Cardiac muscle cell (in vitro differentiated cells and primary cell): ENCODE measurements around the gene SLC9A3. TPM values are rescaled to one million over a fixed set of nuclear protein-coding genes. Genes with fewer than 3 reads are reported as not detected.

ENCODE experiments used
- DNase-seq, 2 donors: peaks; one replicate each; pipeline versions ENCODE4 v3.0.0 to v3.0.0-alpha.2; 2010 to 2017; ENCODE audit warnings: low read depth in 1 of 2, low spot score in 1 of 2
- H3K27ac ChIP-seq: fragments of 200-600 bp; sonication (generic); 2 replicates; pipeline ENCODE4 v1.5.1; 2016
- H3K27me3 ChIP-seq: fragments of 200-600 bp; sonication (generic); 2 replicates; pipeline ENCODE4 v1.6.0; 2016; ENCODE audit warnings: control low read depth
- H3K36me3 ChIP-seq: fragments of 200-600 bp; sonication (generic); 2 replicates; pipeline ENCODE4 v1.5.1; 2016; ENCODE audit warnings: control low read depth
- H3K4me1 ChIP-seq: fragments of 200-600 bp; sonication (generic); 2 replicates; pipeline ENCODE4 v1.8.1; 2017; ENCODE audit warnings: low read depth, mild to moderate bottlenecking, mixed run types
- H3K4me3 ChIP-seq: fragments of 200-600 bp; sonication (generic); 2 replicates; pipeline ENCODE4 v1.5.1; 2016; ENCODE audit warnings: mild to moderate bottlenecking
- H3K9me3 ChIP-seq: fragments of 200-600 bp; sonication (generic); 2 replicates; pipeline ENCODE4 v1.5.1; 2017; ENCODE audit warnings: low read depth, mild to moderate bottlenecking, control low read depth
- CTCF ChIP-seq: IDR thresholded peaks from 2 replicates; pipeline ENCODE4 v1.5.1; 2012; ENCODE audit warnings: low read depth, mild to moderate bottlenecking, low read length
- polyA plus RNA-seq: library from polyadenylated mRNA; unstranded; fragments of >200 nt; fragmentation: Nextera tagmentation; extraction: Ambion mirVana; gene quantifications from 2 replicates; pipeline ENCODE4 v1.2.1, GENCODE V29; 2016
- total RNA-seq: library from RNA; depleted of rRNA; stranded (reverse); fragments of >200 nt; gene quantifications from 2 replicates; pipeline ENCODE4 v1.2.3, GENCODE V29; 2016

The SLC9A3 gene
- total and polyA plus RNA-seq, 2 experiments from 2014 or later: 4.8 to 15.3 TPM

DNA sequence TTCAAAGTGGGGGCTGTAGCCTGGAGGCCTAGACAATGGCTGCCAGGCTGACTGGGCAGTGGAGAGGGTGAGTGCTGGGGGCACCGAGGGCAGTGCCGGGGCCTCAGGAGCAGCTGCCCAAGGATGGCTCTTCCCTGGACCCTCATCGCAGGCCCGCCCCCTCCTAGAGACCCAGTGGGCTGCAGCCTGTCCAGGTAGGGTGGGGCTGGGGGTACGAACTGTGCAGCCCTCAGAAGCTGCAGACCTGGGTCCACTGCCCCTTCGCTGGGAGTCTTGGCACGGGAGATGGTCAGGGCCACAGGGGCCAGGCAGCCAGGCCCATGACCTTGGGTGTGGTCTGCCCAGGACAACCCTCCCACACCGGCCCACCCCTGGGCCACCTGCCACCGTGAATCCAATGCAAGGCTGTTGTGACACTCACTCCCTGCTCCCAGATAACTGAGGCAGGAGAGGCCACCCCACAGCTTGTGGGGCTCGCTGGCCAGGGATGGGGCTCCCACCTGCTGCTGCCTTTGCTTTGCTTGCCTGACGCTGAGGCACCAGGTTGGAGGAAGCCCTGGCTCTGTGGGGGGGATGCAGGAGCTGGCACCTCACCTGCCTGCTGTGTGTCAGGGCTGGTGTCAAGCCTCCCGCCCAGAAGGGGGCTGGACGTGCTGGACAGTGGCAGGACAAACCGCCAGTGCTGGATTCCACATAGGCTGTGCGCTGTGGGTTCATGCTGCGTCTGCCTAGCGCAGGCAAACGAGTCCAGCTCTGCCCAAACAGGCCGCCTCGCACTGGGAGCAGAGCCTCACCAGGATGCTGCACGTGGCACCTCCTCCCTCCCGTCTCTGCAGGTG lies 23.1 kb upstream of the SLC9A3 start:
- no peaks in the 10 kb centered on the region for H3K36me3 ChIP-seq
- peaks cover 17% of the 10 kb centered on the region for H3K27me3 ChIP-seq
- H3K9me3 ChIP-seq: no peaks in the 10 kb centered on the region
- no peak for DNase-seq
- H3K27ac ChIP-seq: no peak overlapping the region
- no peaks in the 10 kb centered on the region for H3K4me1 ChIP-seq
- H3K4me3 ChIP-seq: no peak overlapping the region
- TF ChIP-seq CTCF: no peak

DNA sequence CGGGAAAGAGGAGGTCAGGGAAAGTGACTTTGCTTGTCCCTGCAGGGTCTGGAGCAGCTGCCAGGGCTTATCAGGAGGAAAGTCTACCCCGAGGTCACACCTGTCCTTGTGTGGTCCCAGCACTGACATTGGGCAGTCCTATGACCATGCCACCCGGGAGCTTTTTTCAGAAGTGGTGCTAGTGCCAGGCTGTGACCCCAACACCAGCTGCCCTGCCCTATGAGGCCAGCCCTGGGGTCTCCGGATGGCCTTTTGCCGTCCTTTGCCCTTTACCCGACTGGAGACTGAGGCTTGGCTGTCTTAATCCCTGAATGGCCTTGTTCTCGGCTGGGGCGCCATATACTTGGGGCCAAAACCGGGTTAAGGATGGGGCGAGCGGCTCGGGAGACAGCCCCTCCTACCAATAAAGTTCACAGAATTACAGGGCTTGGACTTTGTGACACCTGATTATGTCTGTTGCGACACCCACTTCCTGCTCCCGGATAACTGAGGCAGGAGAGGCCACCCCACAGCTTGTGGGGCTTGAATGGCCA lies 22.2 kb upstream of the SLC9A3 start:
- Histone ChIP-seq H3K27me3 (peaks cover 9% of the 10 kb centered on the region), H3K36me3 (no peaks in the 10 kb centered on the region), H3K27ac (no peak overlapping the region), H3K9me3 (no peaks in the 10 kb centered on the region), H3K4me1 (no peaks in the 10 kb centered on the region), H3K4me3 (no peak overlapping the region)
- no peak for DNase-seq
- TF ChIP-seq CTCF: no peak

- Histone ChIP-seq H3K4me3 (no peak overlapping the region), H3K27ac (no peak overlapping the region), H3K27me3 (peaks cover 4% of the 10 kb centered on the region), H3K4me1 (no peaks in the 10 kb centered on the region), H3K36me3 (no peaks in the 10 kb centered on the region), H3K9me3 (no peaks in the 10 kb centered on the region)
- no peak for DNase-seq
- no peak for TF ChIP-seq CTCF
Measured at GRCh38 chr5:545641-546375, 21.6 kb upstream of the SLC9A3 start.

- TF ChIP-seq CTCF: no peak
- no peak overlapping the region for H3K4me3 ChIP-seq
- no peak for DNase-seq
- no peak overlapping the region for H3K27ac ChIP-seq
- no peaks in the 10 kb centered on the region for H3K27me3 ChIP-seq
- H3K4me1 ChIP-seq: no peaks in the 10 kb centered on the region
- H3K9me3 ChIP-seq: no peaks in the 10 kb centered on the region
- H3K36me3 ChIP-seq: no peaks in the 10 kb centered on the region
Measured at GRCh38 chr5:544675-545355, 20.6 kb upstream of the SLC9A3 start.
